ENCODE measurements around the gene SRRM2.
A peak's percentile ranks its signal among the peaks of the same experiment; 100 is the strongest.

The SRRM2 gene

GRCh38 chr16:2716948-2717347 lies 35.5 kb upstream of the SRRM2 start:
- H3K27ac ChIP-seq = no peak overlapping the region
- H3K9ac ChIP-seq = no peak overlapping the region
- H3K4me2 ChIP-seq (ENCODE audit: low read length) = no peak overlapping the region
- H2AFZ ChIP-seq = no peak overlapping the region
- H3K79me2 ChIP-seq = no peaks in the 10 kb centered on the region
- no peaks in the 10 kb centered on the region for H3K27me3 ChIP-seq (ENCODE audit: control insufficient read depth, insufficient read depth, low read length)
- no peak for TF ChIP-seq CTCF (IDR thresholded peaks at IDR 0.05)
- peaks cover 8% of the 10 kb centered on the region for H3K4me1 ChIP-seq
- no peaks in the 10 kb centered on the region for H3K36me3 ChIP-seq (ENCODE audit: control insufficient read depth, insufficient read depth, low read length)
- H3K4me3 ChIP-seq (ENCODE audit: low read depth, low read length) = no peak overlapping the region
- H3K9me3 ChIP-seq (ENCODE audit: control insufficient read depth, low read length) = no peaks in the 10 kb centered on the region

- Histone ChIP-seq H3K27ac (no peak overlapping the region), H3K9ac (no peak overlapping the region), H3K9me3 (ENCODE audit: control insufficient read depth, low read length) (no peaks in the 10 kb centered on the region), H3K4me1 (peaks cover 8% of the 10 kb centered on the region), H3K79me2 (no peaks in the 10 kb centered on the region), H3K36me3 (ENCODE audit: control insufficient read depth, insufficient read depth, low read length) (no peaks in the 10 kb centered on the region), H3K4me3 (ENCODE audit: low read depth, low read length) (no peak overlapping the region), H3K4me2 (ENCODE audit: low read length) (no peak overlapping the region), H2AFZ (no peak overlapping the region), H3K27me3 (ENCODE audit: control insufficient read depth, insufficient read depth, low read length) (no peaks in the 10 kb centered on the region)
- no peak for TF ChIP-seq CTCF (IDR thresholded peaks at IDR 0.05)
These were observed 34.8 kb upstream of the SRRM2 start for GRCh38 chr16:2717383-2718263.

DNA sequence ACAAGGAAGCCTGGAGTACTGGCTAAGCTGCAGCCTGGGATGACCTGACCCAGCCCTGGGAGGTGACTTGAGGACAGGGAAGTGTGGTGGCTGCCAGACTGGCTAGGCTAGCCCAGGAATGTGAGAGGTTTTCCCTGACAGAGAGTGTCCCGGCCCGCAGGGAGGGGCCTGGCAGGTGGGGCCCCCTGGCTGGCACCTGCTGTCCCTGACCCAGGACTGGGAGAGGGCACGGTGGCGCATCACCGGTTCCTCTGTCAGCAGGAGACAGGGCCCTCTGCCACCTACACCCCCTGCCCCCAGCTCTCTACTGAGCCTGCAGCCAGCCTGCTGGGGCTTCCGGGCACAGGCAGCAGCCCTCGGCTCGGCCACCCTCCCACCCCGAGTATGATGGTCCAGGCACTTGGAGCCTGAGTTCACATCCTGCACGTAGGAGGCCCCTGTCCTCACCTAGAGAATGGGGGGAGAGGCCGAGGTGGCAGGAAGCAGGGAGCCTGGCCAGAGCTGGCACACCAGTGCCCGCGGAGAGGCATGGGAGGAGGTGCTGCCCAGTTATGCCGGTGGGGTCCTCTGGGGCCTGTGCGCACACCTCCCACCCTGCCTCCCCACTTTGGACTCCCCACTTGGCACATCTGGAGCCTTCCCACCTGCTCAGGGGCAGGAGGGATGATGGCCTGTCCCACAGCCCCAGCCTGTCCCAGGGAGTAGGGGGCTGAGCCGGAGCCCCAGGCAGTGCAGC lies 32.9 kb upstream of the SRRM2 start:
- Histone ChIP-seq H3K9me3 (ENCODE audit: control insufficient read depth, low read length) (no peaks in the 10 kb centered on the region), H3K4me2 (ENCODE audit: low read length) (peak overlapping the region; percentile 13), H3K4me3 (ENCODE audit: low read depth, low read length) (no peak overlapping the region), H3K4me1 (peaks cover 8% of the 10 kb centered on the region), H3K36me3 (ENCODE audit: control insufficient read depth, insufficient read depth, low read length) (no peaks in the 10 kb centered on the region), H3K9ac (no peak overlapping the region), H2AFZ (peak overlapping the region; percentile 98), H3K27me3 (ENCODE audit: control insufficient read depth, insufficient read depth, low read length) (no peaks in the 10 kb centered on the region), H3K27ac (peak overlapping the region; percentile 87), H3K79me2 (no peaks in the 10 kb centered on the region)
- peak; percentile 16 for TF ChIP-seq CTCF (IDR thresholded peaks at IDR 0.05)

GRCh38 chr16:2720064-2720457 lies 32.4 kb upstream of the SRRM2 start, which contains the start of gene PRSS27:
TSS of gene PRSS27 (minus strand) at chr16:2720224. CDS start at chr16:2720160, 64 bp downstream.
- TF ChIP-seq CTCF (IDR thresholded peaks at IDR 0.05) = no peak

More at GRCh38 chr16:2720064-2720457, 32.4 kb upstream of the SRRM2 start, which contains the start of gene PRSS27:
- Histone ChIP-seq H3K36me3 (ENCODE audit: control insufficient read depth, insufficient read depth, low read length) (no peaks in the 10 kb centered on the region), H3K27ac (peak within 1 kb of the TSS; percentile 87), H3K9me3 (ENCODE audit: control insufficient read depth, low read length) (no peaks in the 10 kb centered on the region), H2AFZ (peak within 1 kb of the TSS; percentile 98), H3K4me3 (ENCODE audit: low read depth, low read length) (peak within 1 kb of the TSS; percentile 51), H3K4me1 (peaks cover 8% of the 10 kb centered on the region), H3K4me2 (ENCODE audit: low read length) (peak within 1 kb of the TSS; percentile 47), H3K27me3 (ENCODE audit: control insufficient read depth, insufficient read depth, low read length) (no peaks in the 10 kb centered on the region), H3K9ac (peak within 1 kb of the TSS; percentile 49), H3K79me2 (no peaks in the 10 kb centered on the region)
